Transverse colon (tissue), 4 donors: ENCODE measurements around the gene DPYD. TPM values are rescaled to one million over a fixed set of nuclear protein-coding genes. Genes with fewer than 3 reads are reported as not detected.

Experiments used
- DNase-seq: peaks from one replicate; pipeline ENCODE4 v3.0.0-alpha.2; 2019
- H3K27ac ChIP-seq, 4 donors: fragments of 200-600 bp; sonication (generic); 2 replicates each; pipeline ENCODE4 v1.5.1; 2016 to 2018; ENCODE audit warnings: inconsistent platforms in 4 of 4
- H3K27me3 ChIP-seq: fragments of 200-600 bp; sonication (generic); 2 replicates; pipeline ENCODE4 v1.5.1; 2017; ENCODE audit warnings: inconsistent platforms
- H3K36me3 ChIP-seq, 4 donors: fragments of 200-600 bp; sonication (generic); 2 replicates each; pipeline ENCODE4 v1.5.1; 2017 to 2019; ENCODE audit warnings: inconsistent platforms in 4 of 4
- H3K4me1 ChIP-seq, 4 donors: fragments of 200-600 bp; sonication (generic); 2 replicates each; pipeline ENCODE4 v1.5.1; 2017 to 2020; ENCODE audit warnings: inconsistent platforms in 4 of 4
- H3K4me3 ChIP-seq, 4 donors: fragments of 200-600 bp; sonication (generic); 1 replicate in 1 of 4; 2 replicates in 3 of 4; pipeline versions ENCODE4 v1.5.1 to v1.6.1; 2017 to 2019; ENCODE audit warnings: inconsistent platforms in 4 of 4
- H3K9me3 ChIP-seq, 2 donors: fragments of 200-600 bp; sonication (generic); 2 replicates each; pipeline ENCODE4 v1.5.1; 2017 to 2019; ENCODE audit warnings: inconsistent platforms in 2 of 2
- EP300 ChIP-seq: sonication (generic); formaldehyde crosslinking; IDR thresholded peaks from one replicate; pipeline ENCODE4 v1.6.1; 2017; ENCODE audit warnings: antibody characterized with exemption, low read depth
- POLR2A ChIP-seq: fragments of 450-650 bp; IDR thresholded peaks from one replicate; pipeline ENCODE4 v1.6.1; 2016; ENCODE audit warnings: antibody characterized with exemption, mild to moderate bottlenecking, moderate library complexity
- POLR2AphosphoS5 ChIP-seq, 3 donors: sonication (generic); formaldehyde crosslinking; IDR thresholded peaks; one replicate each; pipeline ENCODE4 v1.6.1; 2016; ENCODE audit warnings: antibody characterized with exemption in 3 of 3
- WGBS, 2 donors: methylation state at CpG; one replicate each; pipeline ENCODE4 v1.1.5; 2018; ENCODE audit warnings: low coverage in 1 of 2; 5-methylcytosine and 5-hydroxymethylcytosine counted together
- in situ Hi-C, 4 donors: fragments of 200-750 bp; cut with MboI; loops; one replicate each; pipeline versions ENCODE4 v1.15.0 to v1.15.1; 2017; ENCODE audit warnings: low sequenced_read_pairs in 3 of 4, low pct_ligation_motif_present in 1 of 4, low pct_unique_long_range_greater_than_20kb in 1 of 4
- intact Hi-C: fragments of 100-400 bp; cut with DNase I; formaldehyde crosslinking; loops from one replicate; pipeline ENCODE4 v1.15.1; 2023; ENCODE audit warnings: low total_unique reads
- total RNA-seq, 4 donors: library from RNA; depleted of rRNA; stranded (reverse); fragments of >200 nt; gene quantifications; one replicate each; pipeline ENCODE4 v1.1.0, GENCODE V29; 2016
- TF ChIP-seq, protein P1 (sequence below), 5 experiments: fragments of 200-600 bp in 3 of 5; fragments of 450-650 bp in 2 of 5; sonication (generic) in 3 of 5; IDR thresholded peaks; 1 replicate in 2 of 5; 2 replicates in 3 of 5; pipeline ENCODE4 v1.5.1; 2016 to 2017; ENCODE audit warnings: antibody characterized with exemption in 5 of 5, inconsistent platforms in 3 of 5, mild to moderate bottlenecking in 2 of 5, moderate library complexity in 1 of 5

Gene DPYD
- total RNA-seq, 4 donors from 2014 or later, result 11.2 to 34.8 (median 26.0) TPM

- H3K36me3 ChIP-seq, result no peaks in the 10 kb centered on the region
- no peaks in the 10 kb centered on the region for H3K9me3 ChIP-seq
- H3K4me1 ChIP-seq, result no peaks in the 10 kb centered on the region
- in situ Hi-C loops, result no loop called here
- intact Hi-C loops, result no loop called here
- H3K27ac ChIP-seq, result no peak overlapping the region
- no peak overlapping the region for H3K4me3 ChIP-seq
- no peaks in the 10 kb centered on the region for H3K27me3 ChIP-seq
- DNase-seq, result no peak
- WGBS, 2 donors, result 64 to 67% methylated on average over 1 of the region's 1 CpG
- TF ChIP-seq, protein P1, sequence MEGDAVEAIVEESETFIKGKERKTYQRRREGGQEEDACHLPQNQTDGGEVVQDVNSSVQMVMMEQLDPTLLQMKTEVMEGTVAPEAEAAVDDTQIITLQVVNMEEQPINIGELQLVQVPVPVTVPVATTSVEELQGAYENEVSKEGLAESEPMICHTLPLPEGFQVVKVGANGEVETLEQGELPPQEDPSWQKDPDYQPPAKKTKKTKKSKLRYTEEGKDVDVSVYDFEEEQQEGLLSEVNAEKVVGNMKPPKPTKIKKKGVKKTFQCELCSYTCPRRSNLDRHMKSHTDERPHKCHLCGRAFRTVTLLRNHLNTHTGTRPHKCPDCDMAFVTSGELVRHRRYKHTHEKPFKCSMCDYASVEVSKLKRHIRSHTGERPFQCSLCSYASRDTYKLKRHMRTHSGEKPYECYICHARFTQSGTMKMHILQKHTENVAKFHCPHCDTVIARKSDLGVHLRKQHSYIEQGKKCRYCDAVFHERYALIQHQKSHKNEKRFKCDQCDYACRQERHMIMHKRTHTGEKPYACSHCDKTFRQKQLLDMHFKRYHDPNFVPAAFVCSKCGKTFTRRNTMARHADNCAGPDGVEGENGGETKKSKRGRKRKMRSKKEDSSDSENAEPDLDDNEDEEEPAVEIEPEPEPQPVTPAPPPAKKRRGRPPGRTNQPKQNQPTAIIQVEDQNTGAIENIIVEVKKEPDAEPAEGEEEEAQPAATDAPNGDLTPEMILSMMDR (IDR thresholded peaks at IDR 0.05), result no peak
- no peak for TF ChIP-seq POLR2AphosphoS5 (IDR thresholded peaks at IDR 0.05)
- TF ChIP-seq POLR2A, result no peak
- TF ChIP-seq EP300, result no peak
These were observed 658.0 kb downstream of the DPYD start for GRCh38 chr1:97262842-97263241.

DNA sequence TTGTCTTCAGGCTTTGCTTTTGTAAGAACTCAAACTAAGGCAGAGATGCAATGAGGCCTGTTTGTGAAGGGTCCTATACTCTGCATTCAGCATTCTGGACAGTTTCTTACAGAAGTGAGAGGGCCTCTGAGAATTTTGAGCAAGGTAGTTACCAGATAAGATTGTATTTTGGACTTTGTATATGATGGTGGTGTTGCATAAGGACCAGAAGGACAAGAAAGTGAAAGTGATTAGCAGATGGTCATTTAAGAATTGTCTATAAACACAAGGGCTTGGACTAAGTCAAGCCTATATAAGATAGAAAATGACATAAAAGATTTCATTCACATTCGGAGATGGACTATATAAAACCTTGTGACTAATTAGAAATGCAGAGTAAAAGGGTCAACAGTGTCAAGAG lies 662.2 kb downstream of the DPYD start:
- DNase-seq, result no peak
- H3K9me3 ChIP-seq, result no peaks in the 10 kb centered on the region
- no peaks in the 10 kb centered on the region for H3K27me3 ChIP-seq
- H3K27ac ChIP-seq, result no peak overlapping the region
- H3K4me3 ChIP-seq, result no peak overlapping the region
- TF ChIP-seq EP300, result no peak
- no peak for TF ChIP-seq POLR2A
- TF ChIP-seq, protein P1 (IDR thresholded peaks at IDR 0.05), result no peak
- no peak for TF ChIP-seq POLR2AphosphoS5 (IDR thresholded peaks at IDR 0.05)
- H3K36me3 ChIP-seq, result no peaks in the 10 kb centered on the region
- in situ Hi-C loops (no loop called here), intact Hi-C loops (no loop called here)
- no peaks in the 10 kb centered on the region for H3K4me1 ChIP-seq
- WGBS, 2 donors, result 61 to 89% methylated on average over 1 of the region's 1 CpG

DNA sequence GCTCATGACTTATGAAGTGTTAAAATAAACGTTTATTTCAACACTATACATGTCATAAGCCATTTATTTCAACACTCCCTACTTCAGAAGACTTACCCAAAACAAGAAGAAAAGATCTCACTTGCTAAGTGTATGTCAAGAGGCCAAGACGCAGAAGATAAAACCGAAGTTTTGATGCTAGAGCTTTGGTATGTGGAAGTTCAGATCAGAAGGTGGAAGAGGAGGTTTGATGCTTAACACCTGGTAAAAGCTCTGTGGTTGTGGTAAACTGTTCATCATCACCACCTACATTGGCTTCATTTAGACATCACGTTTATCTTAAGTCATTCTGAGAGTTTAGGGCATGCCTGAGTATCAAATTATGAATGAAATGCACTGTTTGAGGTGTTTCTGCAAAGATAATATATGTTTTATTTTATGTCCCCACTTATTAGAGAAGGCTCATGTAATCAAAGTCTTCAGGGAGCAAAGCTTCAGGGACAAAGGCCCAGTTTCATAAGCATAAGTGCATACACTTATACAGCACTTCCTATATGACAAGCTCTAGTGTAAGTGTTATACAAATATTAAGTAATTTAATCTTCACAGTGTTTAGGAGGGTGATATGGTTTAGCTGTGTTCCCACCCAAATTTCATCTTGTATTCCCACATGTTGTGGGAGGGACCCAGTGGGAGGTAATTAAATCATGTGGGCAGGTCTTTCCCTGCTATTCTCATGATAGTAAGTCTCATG lies 665.9 kb downstream of the DPYD start:
- Histone ChIP-seq H3K4me1 (no peaks in the 10 kb centered on the region), H3K27me3 (no peaks in the 10 kb centered on the region), H3K27ac (no peak overlapping the region), H3K9me3 (no peaks in the 10 kb centered on the region), H3K4me3 (no peak overlapping the region), H3K36me3 (no peaks in the 10 kb centered on the region)
- TF ChIP-seq, protein P1 (IDR thresholded peaks at IDR 0.05), result no peak
- TF ChIP-seq POLR2A, result no peak
- TF ChIP-seq POLR2AphosphoS5 (IDR thresholded peaks at IDR 0.05), result no peak
- TF ChIP-seq EP300, result no peak
- DNase-seq, result no peak
- WGBS, 2 donors, result 47 to 60% methylated on average over 4 of the region's 4 CpGs
- intact Hi-C loops, result no loop called here
- in situ Hi-C loops, result no loop called here

- no peaks in the 10 kb centered on the region for H3K9me3 ChIP-seq
- DNase-seq, result no peak
- no peak overlapping the region for H3K4me3 ChIP-seq
- H3K27me3 ChIP-seq, result no peaks in the 10 kb centered on the region
- no peaks in the 10 kb centered on the region for H3K36me3 ChIP-seq
- intact Hi-C loops (no loop called here), in situ Hi-C loops (no loop called here)
- no peak overlapping the region for H3K27ac ChIP-seq
- WGBS, 2 donors, result 67 to 74% methylated on average over 3 of the region's 3 CpGs
- TF ChIP-seq POLR2AphosphoS5 (IDR thresholded peaks at IDR 0.05) (no peak), POLR2A (no peak), EP300 (no peak)
- TF ChIP-seq, protein P1 (IDR thresholded peaks at IDR 0.05), result no peak
- H3K4me1 ChIP-seq, result no peaks in the 10 kb centered on the region
These were observed 667.9 kb downstream of the DPYD start for GRCh38 chr1:97252925-97253324.
